ENCODE measurements around the gene MAP3K3. TPM values are rescaled to one million over a fixed set of nuclear protein-coding genes. Genes with fewer than 3 reads are reported as not detected.

The MAP3K3 gene
- total and polyA plus RNA-seq, 2 experiments from 2014 or later = 8.6 to 36.7 TPM

DNA sequence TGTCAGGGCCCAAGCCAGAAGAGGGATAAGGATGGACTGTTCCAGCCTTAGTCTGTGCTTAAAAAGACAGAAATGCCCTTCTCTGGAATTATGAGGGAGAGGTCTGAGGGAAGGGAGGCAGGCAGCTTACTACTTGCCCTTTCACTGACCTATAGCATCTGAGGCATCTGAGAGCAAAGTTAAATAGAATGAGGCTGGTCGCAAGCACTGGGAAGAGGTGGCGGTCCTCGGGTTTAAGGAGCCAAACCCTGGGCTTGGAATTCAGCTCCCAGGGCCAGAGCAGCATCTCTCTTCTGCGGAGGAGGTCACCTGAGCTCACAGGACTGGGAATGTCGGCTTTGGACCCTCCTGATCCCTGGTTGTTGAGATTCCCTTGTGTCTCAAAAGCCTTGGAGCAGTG, 80.8 kb downstream of the MAP3K3 start:
- in situ Hi-C loops (cut with MboI) = no loop called here
- no peaks in the 10 kb centered on the region for H3K79me2 ChIP-seq (ENCODE audit: insufficient read depth)
- no peaks in the 10 kb centered on the region for H3K9me2 ChIP-seq (ENCODE audit: insufficient read depth)
- H3K9ac ChIP-seq = no peak overlapping the region
- H3K4me2 ChIP-seq (ENCODE audit: unreplicated experiment) = no peak overlapping the region
- no peak for TF ChIP-seq EZH2phosphoT487 (IDR thresholded peaks at IDR 0.05; ENCODE audit: insufficient read depth, low read depth)
- no peaks in the 10 kb centered on the region for H4K20me1 ChIP-seq (ENCODE audit: insufficient read depth)
- H3K4me1 ChIP-seq (ENCODE audit: insufficient read depth) = 0 out of 2 replicates have a peak, but pooled peaks cover 4% of the 10 kb centered on the region
- H2AFZ ChIP-seq = no peak overlapping the region
- 87 to 92% methylated on average over 5 of the region's 5 CpGs for WGBS, 2 experiments (ENCODE audit: low coverage in 1 of 2, low lambda C conversion rate in 2 of 2, missing lambda C conversion rate in 2 of 2)
- no peak for DNase-seq
- no peaks in the 10 kb centered on the region for H3K36me3 ChIP-seq (ENCODE audit: low read depth)
- no peaks in the 10 kb centered on the region for H3K27me3 ChIP-seq (replicated peaks; ENCODE audit: insufficient read depth)
- peaks cover 5% of the 10 kb centered on the region; the same call in 1 of the 2 replicates for H3F3A ChIP-seq (ENCODE audit: insufficient read depth)
- no peaks in the 10 kb centered on the region for H3K9me3 ChIP-seq (ENCODE audit: low read depth)
- no peak overlapping the region for H3K4me3 ChIP-seq
- H3K27ac ChIP-seq = no peak overlapping the region

DNA sequence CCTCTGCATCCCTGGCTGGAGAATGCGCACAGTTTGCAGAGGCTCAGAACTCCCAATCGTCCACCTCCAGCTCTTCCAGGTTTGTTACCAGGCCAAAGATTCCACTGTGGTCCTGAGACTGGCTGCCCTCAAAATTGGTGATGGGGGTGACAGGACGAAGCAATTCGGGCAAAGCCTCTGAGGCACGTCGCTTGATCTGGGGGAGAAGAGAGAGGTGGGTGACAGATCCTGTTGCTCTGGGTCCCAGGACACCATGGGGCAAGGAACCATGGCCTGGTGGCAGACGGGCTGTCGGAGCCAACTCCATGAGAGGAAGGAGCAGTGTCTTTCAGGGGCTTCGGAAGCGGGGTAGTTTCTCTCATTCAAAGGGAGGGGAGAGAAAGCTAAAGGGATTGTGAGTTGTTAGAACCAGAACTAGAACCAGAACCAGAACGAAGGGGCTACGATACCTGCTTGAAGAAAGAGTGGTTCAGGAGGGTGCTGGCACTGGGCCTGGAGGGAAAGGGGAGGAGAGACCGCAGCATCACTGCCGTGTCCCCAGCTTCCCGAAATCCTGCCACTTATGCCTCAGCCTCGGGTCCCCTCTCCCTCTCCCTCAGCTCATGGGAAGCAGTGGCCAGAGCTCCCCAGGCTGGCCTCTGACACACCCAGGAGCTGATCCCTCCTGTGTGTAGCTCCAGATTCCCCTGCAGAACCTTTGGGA, 81.5 kb downstream of the MAP3K3 start:
- Histone ChIP-seq H3K4me2 (ENCODE audit: unreplicated experiment) (no peak overlapping the region), H3K79me2 (ENCODE audit: insufficient read depth) (no peaks in the 10 kb centered on the region), H2AFZ (no peak overlapping the region), H3K9ac (no peak overlapping the region), H3K4me1 (ENCODE audit: insufficient read depth) (0 out of 2 replicates have a peak, but pooled peaks cover 4% of the 10 kb centered on the region), H3F3A (ENCODE audit: insufficient read depth) (peaks cover 5% of the 10 kb centered on the region; the same call in 1 of the 2 replicates), H3K9me3 (ENCODE audit: low read depth) (no peaks in the 10 kb centered on the region), H3K27ac (no peak overlapping the region), H3K27me3 (replicated peaks; ENCODE audit: insufficient read depth) (no peaks in the 10 kb centered on the region), H3K9me2 (ENCODE audit: insufficient read depth) (no peaks in the 10 kb centered on the region), H4K20me1 (ENCODE audit: insufficient read depth) (no peaks in the 10 kb centered on the region), H3K4me3 (no peak overlapping the region), H3K36me3 (ENCODE audit: low read depth) (peaks cover 5% of the 10 kb centered on the region; the same call in 1 of the 2 replicates)
- WGBS, 2 experiments (ENCODE audit: low coverage in 1 of 2, low lambda C conversion rate in 2 of 2, missing lambda C conversion rate in 2 of 2) = 96% methylated on average over 16 of the region's 16 CpGs
- no peak for DNase-seq
- in situ Hi-C loops (cut with MboI) = no loop called here
- TF ChIP-seq EZH2phosphoT487 (IDR thresholded peaks at IDR 0.05; ENCODE audit: insufficient read depth, low read depth) = no peak
- TF ChIP-seq EZH2 (IDR thresholded peaks at IDR 0.05; ENCODE audit: insufficient read depth, poor library complexity, severe bottlenecking) = no peak

DNA sequence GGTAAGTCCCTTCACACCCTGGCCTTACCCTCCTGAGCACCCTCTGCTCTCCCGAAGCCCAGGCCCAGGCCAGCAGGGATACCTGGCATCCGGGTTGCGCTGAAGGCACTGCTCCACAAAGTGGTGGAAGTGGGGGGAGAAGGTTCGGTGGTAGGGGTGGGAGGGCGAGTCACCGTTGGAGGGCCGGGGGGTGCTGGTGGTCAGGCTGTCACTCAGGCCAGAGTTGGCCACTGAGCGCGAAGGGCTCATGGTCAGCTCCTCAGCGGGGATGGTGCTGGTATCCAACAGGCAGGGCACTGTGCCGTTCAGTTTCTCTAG, 82.0 kb downstream of the MAP3K3 start:
- 94 to 95% methylated on average over 5 to 11 of the region's 11 CpGs for WGBS, 2 experiments (ENCODE audit: low coverage in 1 of 2, low lambda C conversion rate in 2 of 2, missing lambda C conversion rate in 2 of 2)
- TF ChIP-seq EZH2 (IDR thresholded peaks at IDR 0.05; ENCODE audit: insufficient read depth, poor library complexity, severe bottlenecking) (no peak), EZH2phosphoT487 (IDR thresholded peaks at IDR 0.05; ENCODE audit: insufficient read depth, low read depth) (no peak)
- 0 out of 2 replicates have a peak, but pooled peaks cover 4% of the 10 kb centered on the region for H3K4me1 ChIP-seq (ENCODE audit: insufficient read depth)

DNA sequence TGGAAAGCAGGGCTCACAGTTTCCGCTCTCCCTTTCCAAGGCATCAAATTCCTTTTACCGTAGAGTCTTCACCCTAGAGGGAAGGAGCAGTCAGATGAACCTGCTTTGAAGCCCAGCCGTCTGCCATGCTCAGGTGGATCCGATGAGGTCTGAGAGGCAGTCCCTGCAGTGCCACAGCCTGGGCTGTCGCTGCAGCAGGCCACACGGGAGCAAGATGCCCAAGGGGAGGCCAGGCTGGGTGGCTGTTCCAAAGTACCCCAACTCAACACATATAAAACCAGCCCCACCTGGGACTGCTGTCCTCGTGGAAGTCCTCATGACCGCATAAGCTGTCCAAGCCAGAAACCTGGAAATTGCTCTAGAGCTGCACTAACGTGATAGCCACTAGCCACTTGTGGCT, 82.6 kb downstream of the MAP3K3 start:
- H3K9me3 ChIP-seq (ENCODE audit: low read depth) = no peaks in the 10 kb centered on the region
- in situ Hi-C loops (cut with MboI) = no loop called here
- H3K4me3 ChIP-seq = no peak overlapping the region
- no peaks in the 10 kb centered on the region for H3K9me2 ChIP-seq (ENCODE audit: insufficient read depth)
- no peak overlapping the region for H3K4me2 ChIP-seq (ENCODE audit: unreplicated experiment)
- no peaks in the 10 kb centered on the region for H4K20me1 ChIP-seq (ENCODE audit: insufficient read depth)
- no peak for DNase-seq
- TF ChIP-seq EZH2 (IDR thresholded peaks at IDR 0.05; ENCODE audit: insufficient read depth, poor library complexity, severe bottlenecking) = no peak
- TF ChIP-seq EZH2phosphoT487 (IDR thresholded peaks at IDR 0.05; ENCODE audit: insufficient read depth, low read depth) = no peak
- no peaks in the 10 kb centered on the region for H3K79me2 ChIP-seq (ENCODE audit: insufficient read depth)
- peaks cover 15% of the 10 kb centered on the region; the same call in 1 of the 2 replicates for H3K36me3 ChIP-seq (ENCODE audit: low read depth)
- peaks cover 5% of the 10 kb centered on the region; the same call in 1 of the 2 replicates for H3F3A ChIP-seq (ENCODE audit: insufficient read depth)
- 0 out of 2 replicates have a peak, but pooled peaks cover 4% of the 10 kb centered on the region for H3K4me1 ChIP-seq (ENCODE audit: insufficient read depth)
- H2AFZ ChIP-seq = no peak overlapping the region
- no peak overlapping the region for H3K9ac ChIP-seq
- no peaks in the 10 kb centered on the region for H3K27me3 ChIP-seq (replicated peaks; ENCODE audit: insufficient read depth)
- no peak overlapping the region for H3K27ac ChIP-seq
- 89 to 91% methylated on average over 9 of the region's 9 CpGs for WGBS, 2 experiments (ENCODE audit: low coverage in 1 of 2, low lambda C conversion rate in 2 of 2, missing lambda C conversion rate in 2 of 2)

More for the DNA sequence above, 82.0 kb downstream of the MAP3K3 start:
- Histone ChIP-seq H3K9me3 (ENCODE audit: low read depth) (no peaks in the 10 kb centered on the region), H3K4me3 (no peak overlapping the region), H2AFZ (no peak overlapping the region), H4K20me1 (ENCODE audit: insufficient read depth) (no peaks in the 10 kb centered on the region), H3K79me2 (ENCODE audit: insufficient read depth) (no peaks in the 10 kb centered on the region), H3K27ac (no peak overlapping the region), H3K4me2 (ENCODE audit: unreplicated experiment) (no peak overlapping the region), H3K27me3 (replicated peaks; ENCODE audit: insufficient read depth) (no peaks in the 10 kb centered on the region), H3F3A (ENCODE audit: insufficient read depth) (peaks cover 5% of the 10 kb centered on the region; the same call in 1 of the 2 replicates), H3K36me3 (ENCODE audit: low read depth) (peaks cover 10% of the 10 kb centered on the region; the same call in 1 of the 2 replicates), H3K9ac (no peak overlapping the region), H3K9me2 (ENCODE audit: insufficient read depth) (no peaks in the 10 kb centered on the region)
- DNase-seq = no peak
- in situ Hi-C loops (cut with MboI) = no loop called here
